Measurements from ENCODE around the gene SCN1A. TPM values are rescaled to one million over a fixed set of nuclear protein-coding genes. Genes with fewer than 3 reads are reported as not detected.

Gene SCN1A
- total and polyA plus RNA-seq, 10 donors = under 0.01 TPM; not detected in 9

- WGBS, 5 donors = 74 to 86% (median 80%) methylated on average over 4 of the region's 4 CpGs
- Histone ChIP-seq H3K9me3 (no peaks in the 10 kb centered on the region), H3K27ac (no peak overlapping the region), H3K4me3 (no peak overlapping the region), H3K27me3 (replicated peaks in 1 of 7) (no peaks in the 10 kb centered on the region), H3K4me1 (no peaks in the 10 kb centered on the region), H3K36me3 (no peaks in the 10 kb centered on the region)
- DNase-seq = no peak
- intact Hi-C loops (cut with DNase I; ENCODE audit: low total_unique reads) = no loop called here
- TF ChIP-seq POLR2AphosphoS5 (IDR thresholded peaks at IDR 0.05) = no peak
- no peak for TF ChIP-seq CTCF (IDR thresholded peaks at IDR 0.05 in 8 of 11, conservative IDR thresholded peaks at IDR 0.05 in 3 of 11)
- TF ChIP-seq POLR2A (IDR thresholded peaks at IDR 0.05) = no peak
Measured at GRCh38 chr2:166118180-166118579, 9.6 kb downstream of the SCN1A start.

GRCh38 chr2:166117491-166117890 is 10.3 kb downstream of the SCN1A start:
- 90 to 97% (median 95%) methylated on average over 6 of the region's 6 CpGs for WGBS, 5 donors
- intact Hi-C loops (cut with DNase I; ENCODE audit: low total_unique reads) = no loop called here
- TF ChIP-seq POLR2AphosphoS5 (IDR thresholded peaks at IDR 0.05) (no peak), CTCF (IDR thresholded peaks at IDR 0.05 in 8 of 11, conservative IDR thresholded peaks at IDR 0.05 in 3 of 11) (no peak)

GRCh38 chr2:166115589-166115988 is 12.2 kb downstream of the SCN1A start:
- H3K4me1 ChIP-seq = no peaks in the 10 kb centered on the region
- intact Hi-C loops (cut with DNase I; ENCODE audit: low total_unique reads) = no loop called here

More at GRCh38 chr2:166117491-166117890, 10.3 kb downstream of the SCN1A start:
- Histone ChIP-seq H3K27ac (no peak overlapping the region), H3K4me3 (no peak overlapping the region), H3K9me3 (no peaks in the 10 kb centered on the region), H3K27me3 (replicated peaks in 1 of 7) (no peaks in the 10 kb centered on the region), H3K4me1 (no peaks in the 10 kb centered on the region), H3K36me3 (no peaks in the 10 kb centered on the region)
- no peak for DNase-seq

GRCh38 chr2:166112193-166112605 is 15.6 kb downstream of the SCN1A start:
- intact Hi-C loops (cut with DNase I; ENCODE audit: low total_unique reads) = no loop called here
- 68 to 91% (median 78%) methylated on average over 1 of the region's 1 CpG for WGBS, 5 donors
- TF ChIP-seq POLR2A (IDR thresholded peaks at IDR 0.05) (no peak), CTCF (IDR thresholded peaks at IDR 0.05 in 8 of 11, conservative IDR thresholded peaks at IDR 0.05 in 3 of 11) (no peak), POLR2AphosphoS5 (IDR thresholded peaks at IDR 0.05) (no peak)

More at GRCh38 chr2:166115589-166115988, 12.2 kb downstream of the SCN1A start:
- 75 to 82% (median 79%) methylated on average over 4 of the region's 4 CpGs for WGBS, 5 donors
- Histone ChIP-seq H3K27ac (no peak overlapping the region), H3K4me3 (no peak overlapping the region), H3K36me3 (no peaks in the 10 kb centered on the region), H3K27me3 (replicated peaks in 1 of 7) (no peaks in the 10 kb centered on the region), H3K9me3 (peaks cover 0 to 4% (median 0%) of the 10 kb centered on the region in 8 donors)
- no peak for DNase-seq
- TF ChIP-seq POLR2A (IDR thresholded peaks at IDR 0.05) = no peak
- no peak for TF ChIP-seq POLR2AphosphoS5 (IDR thresholded peaks at IDR 0.05)
- no peak for TF ChIP-seq CTCF (IDR thresholded peaks at IDR 0.05 in 8 of 11, conservative IDR thresholded peaks at IDR 0.05 in 3 of 11)

More at GRCh38 chr2:166112193-166112605, 15.6 kb downstream of the SCN1A start:
- Histone ChIP-seq H3K9me3 (peaks cover 0 to 4% (median 0%) of the 10 kb centered on the region in 8 donors), H3K4me1 (no peaks in the 10 kb centered on the region), H3K4me3 (no peak overlapping the region), H3K27ac (no peak overlapping the region), H3K27me3 (replicated peaks in 1 of 7) (no peaks in the 10 kb centered on the region), H3K36me3 (no peaks in the 10 kb centered on the region)
- no peak for DNase-seq

All from spleen (tissue), 11 donors.